B cell (primary cell): ENCODE results near the gene ABHD17B. TPM values are rescaled to one million over a fixed set of nuclear protein-coding genes. Genes with fewer than 3 reads are reported as not detected.

ENCODE experiments used
- ATAC-seq: fragments of 200-7000 bp; cut with Tn5 transposase; one replicate; pipeline ENCODE4 v1.10.0; 2021; ENCODE audit warnings: low read depth, mild to moderate bottlenecking, moderate number of reproducible peaks, moderate library complexity
- CTCF ChIA-PET: fragments of 350-600 bp; sonication (Branson Sonifier 250); formaldehyde crosslinking; loops from one replicate; lab custom pipeline; 2021; ENCODE audit warnings: antibody characterized with exemption, inconsistent platforms; lab: Charles Lee
- POLR2A ChIA-PET: fragments of 350-600 bp; sonication (Branson Sonifier 250); formaldehyde crosslinking; loops from one replicate; lab custom pipeline; 2021; ENCODE audit warnings: antibody characterized with exemption; lab: Charles Lee
- DNase-seq: peaks from one replicate; pipeline ENCODE4 v3.0.0; 2013
- H2AFZ ChIP-seq: 2 replicates; pipeline ENCODE4 v1.6.1; 2012; ENCODE audit warnings: mild to moderate bottlenecking, low read depth, low read length; ENCODE audit not compliant: insufficient read depth, poor library complexity, severe bottlenecking
- H3K27ac ChIP-seq, 2 donors: 1 replicate in 1 of 2; 2 replicates in 1 of 2; pipeline ENCODE4 v1.5.1; 2012 to 2013; ENCODE audit warnings: low read length in 2 of 2, mild to moderate bottlenecking in 2 of 2, moderate library complexity in 1 of 2
- H3K27me3 ChIP-seq, 4 experiments: fragments of 200-600 bp in 1 of 4; sonication (generic) in 1 of 4; replicated peaks in 1 of 4; 1 replicate in 2 of 4; 2 replicates in 2 of 4; pipeline versions ENCODE4 v1.6.1 to v1.7.0; 2013 to 2016; ENCODE audit warnings: low read length in 3 of 4, mild to moderate bottlenecking in 2 of 4, mixed read lengths in 1 of 4, moderate library complexity in 1 of 4; ENCODE audit not compliant: insufficient read depth in 4 of 4, control insufficient read depth in 3 of 4; ENCODE audit errors: control extremely low read depth in 1 of 4
- H3K36me3 ChIP-seq, 2 experiments: replicated peaks in 1 of 2; 1 replicate in 1 of 2; 2 replicates in 1 of 2; pipeline versions ENCODE4 v1.6.1 to v1.7.1; 2013; ENCODE audit warnings: low read length in 1 of 2; ENCODE audit not compliant: insufficient read depth in 2 of 2, control insufficient read depth in 1 of 2; ENCODE audit errors: control extremely low read depth in 1 of 2, extremely low read depth in 1 of 2
- H3K4me1 ChIP-seq, 2 donors: fragments of 200-600 bp in 1 of 2; sonication (generic) in 1 of 2; 1 replicate in 1 of 2; 2 replicates in 1 of 2; pipeline versions ENCODE4 v1.5.1 to v1.6.1; 2013 to 2017; ENCODE audit warnings: low read length in 2 of 2; ENCODE audit not compliant: control insufficient read depth in 2 of 2, insufficient read depth in 2 of 2
- H3K4me2 ChIP-seq: replicated peaks from 2 replicates; pipeline ENCODE3; 2012; ENCODE audit warnings: mild to moderate bottlenecking, low read depth, low read length; ENCODE audit not compliant: poor library complexity, severe bottlenecking
- H3K4me3 ChIP-seq, 5 experiments: fragments of 200-600 bp in 1 of 5; sonication (generic) in 1 of 5; 1 replicate in 3 of 5; 2 replicates in 2 of 5; pipeline versions ENCODE4 v1.5.1 to v1.7.0; 2011 to 2016; ENCODE audit warnings: low read length in 4 of 5, mild to moderate bottlenecking in 4 of 5, low read depth in 2 of 5, control low read depth in 1 of 5, moderate library complexity in 1 of 5; ENCODE audit not compliant: insufficient read depth in 1 of 5; ENCODE audit errors: control extremely low read depth in 1 of 5, extremely low read depth in 1 of 5
- H3K79me2 ChIP-seq: fragments of 200-600 bp; sonication (generic); one replicate; pipeline ENCODE4 v1.6.0; 2016; ENCODE audit warnings: low read length; ENCODE audit not compliant: control insufficient read depth, insufficient read depth
- H3K9ac ChIP-seq: fragments of 200-600 bp; sonication (generic); 2 replicates; pipeline ENCODE4 v1.6.1; 2017; ENCODE audit warnings: mild to moderate bottlenecking, low read length, moderate library complexity
- H3K9me3 ChIP-seq, 3 donors: one replicate each; pipeline versions ENCODE4 v1.6.1 to v1.7.1; 2013; ENCODE audit warnings: low read length in 2 of 3; ENCODE audit not compliant: control insufficient read depth in 2 of 3, insufficient read depth in 1 of 3; ENCODE audit errors: control extremely low read depth in 1 of 3
- H4K20me1 ChIP-seq: 2 replicates; pipeline ENCODE4 v1.6.0; 2012; ENCODE audit warnings: mild to moderate bottlenecking, low read length; ENCODE audit not compliant: insufficient read depth, control insufficient read depth, poor library complexity, severe bottlenecking
- H3K27ac Mint-ChIP-seq: one replicate; pipeline ENCODE4 v1.8.0; 2021; ENCODE audit warnings: mixed read lengths
- H3K27me3 Mint-ChIP-seq: one replicate; pipeline ENCODE4 v1.8.0; 2021; ENCODE audit warnings: mixed read lengths
- H3K4me1 Mint-ChIP-seq: one replicate; pipeline ENCODE4 v1.8.0; 2021; ENCODE audit warnings: mixed read lengths
- H3K4me3 Mint-ChIP-seq: one replicate; pipeline ENCODE4 v1.8.0; 2021; ENCODE audit warnings: mixed read lengths
- H3K9me3 Mint-ChIP-seq: one replicate; pipeline ENCODE4 v1.8.0; 2022; ENCODE audit warnings: mixed read lengths; ENCODE audit not compliant: insufficient read depth
- EZH2 ChIP-seq: IDR thresholded peaks from 2 replicates; pipeline ENCODE4 v1.6.1; 2012; ENCODE audit warnings: borderline replicate concordance, low read depth, mild to moderate bottlenecking, moderate library complexity, low read length; ENCODE audit not compliant: insufficient read depth, poor library complexity, severe bottlenecking
- WGBS: methylation state at CpG from one replicate; pipeline ENCODE4 v1.1.5; 2013; ENCODE audit warnings: missing lambda C conversion rate; ENCODE audit not compliant: insufficient coverage; 5-methylcytosine and 5-hydroxymethylcytosine counted together
- intact Hi-C: fragments of 100-400 bp; cut with micrococcal nuclease; formaldehyde crosslinking; loops from one replicate; pipeline ENCODE4 v1.10.0; 2022
- polyA plus RNA-seq: library from polyadenylated mRNA; depleted of rRNA; stranded (reverse); fragments of >200 nt; gene quantifications from 2 replicates; pipeline ENCODE4 v1.2.3, GENCODE V29; 2012
- total RNA-seq, 2 donors: library from RNA; stranded (reverse); fragments of 120-200 nt in 1 of 2; gene quantifications; 1 replicate in 1 of 2; 2 replicates in 1 of 2; pipeline versions ENCODE4 v1.2.3 to v1.2.4, GENCODE V29; 2013 to 2022
- TF ChIP-seq, protein P1 (sequence below): fragments of 200-600 bp; IDR thresholded peaks from one replicate; pipeline ENCODE4 v1.8.0; 2022; ENCODE audit warnings: antibody characterized with exemption, mild to moderate bottlenecking

The ABHD17B gene
- total and polyA plus RNA-seq, 2 donors (not counting 1 experiment from before 2014, with no cell fraction given), result 11.3 to 24.4 TPM

DNA sequence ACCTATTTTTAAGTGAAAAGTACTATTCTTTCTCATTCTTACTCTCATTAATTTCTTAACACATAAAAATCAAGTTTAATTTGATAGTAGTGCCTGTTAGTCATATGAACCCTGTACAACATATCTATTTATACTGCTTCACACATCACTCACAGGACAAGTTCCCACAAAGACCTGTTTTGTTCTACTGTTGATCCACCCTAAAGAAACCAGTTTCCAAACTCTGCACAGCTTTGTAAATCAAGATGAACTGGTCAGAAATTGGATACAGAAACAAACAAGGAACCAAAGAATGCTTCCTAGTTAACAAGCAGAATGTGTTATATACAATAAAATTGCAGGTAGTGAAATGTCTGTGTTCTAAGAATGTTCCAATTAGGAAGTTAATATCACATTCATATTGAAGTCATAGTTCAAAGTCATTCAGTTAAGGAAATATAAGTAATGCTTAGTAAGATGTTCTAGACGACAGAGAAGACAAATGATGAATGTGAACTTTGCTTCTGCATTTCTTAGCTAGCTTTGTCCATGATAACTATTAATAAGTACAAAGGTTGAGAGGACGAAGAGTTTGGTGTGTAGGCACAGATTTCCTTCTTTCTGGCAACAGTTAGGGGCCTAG, 33.9 kb upstream of the ABHD17B start:
- H3K4me1 Mint-ChIP-seq, result peaks cover 7% of the 10 kb centered on the region
- no peak overlapping the region for H3K27ac Mint-ChIP-seq
- no peaks in the 10 kb centered on the region for H3K9me3 Mint-ChIP-seq
- H3K4me3 Mint-ChIP-seq, result no peak overlapping the region
- no peaks in the 10 kb centered on the region for H3K27me3 ChIP-seq
- H3K36me3 ChIP-seq, result peaks cover under 1 to 4% of the 10 kb centered on the region in 2 experiments
- DNase-seq, result no peak
- no peak overlapping the region for H3K4me2 ChIP-seq
- no peaks in the 10 kb centered on the region for H4K20me1 ChIP-seq
- TF ChIP-seq, protein P1, sequence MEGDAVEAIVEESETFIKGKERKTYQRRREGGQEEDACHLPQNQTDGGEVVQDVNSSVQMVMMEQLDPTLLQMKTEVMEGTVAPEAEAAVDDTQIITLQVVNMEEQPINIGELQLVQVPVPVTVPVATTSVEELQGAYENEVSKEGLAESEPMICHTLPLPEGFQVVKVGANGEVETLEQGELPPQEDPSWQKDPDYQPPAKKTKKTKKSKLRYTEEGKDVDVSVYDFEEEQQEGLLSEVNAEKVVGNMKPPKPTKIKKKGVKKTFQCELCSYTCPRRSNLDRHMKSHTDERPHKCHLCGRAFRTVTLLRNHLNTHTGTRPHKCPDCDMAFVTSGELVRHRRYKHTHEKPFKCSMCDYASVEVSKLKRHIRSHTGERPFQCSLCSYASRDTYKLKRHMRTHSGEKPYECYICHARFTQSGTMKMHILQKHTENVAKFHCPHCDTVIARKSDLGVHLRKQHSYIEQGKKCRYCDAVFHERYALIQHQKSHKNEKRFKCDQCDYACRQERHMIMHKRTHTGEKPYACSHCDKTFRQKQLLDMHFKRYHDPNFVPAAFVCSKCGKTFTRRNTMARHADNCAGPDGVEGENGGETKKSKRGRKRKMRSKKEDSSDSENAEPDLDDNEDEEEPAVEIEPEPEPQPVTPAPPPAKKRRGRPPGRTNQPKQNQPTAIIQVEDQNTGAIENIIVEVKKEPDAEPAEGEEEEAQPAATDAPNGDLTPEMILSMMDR, result no peak
- no peak for TF ChIP-seq EZH2
- ChIA-PET CTCF (no interaction called here), POLR2A (interaction anchor here (0.7 kb wide), 1 partner anchor 71 kb away, joined by 5 read pairs; no protein-coding TSS in a partner anchor)
- H3K27ac ChIP-seq, result no peak overlapping the region
- H3K27me3 Mint-ChIP-seq, result no peaks in the 10 kb centered on the region
- H3K4me1 ChIP-seq, result no peaks in the 10 kb centered on the region
- 80% methylated on average over 1 of the region's 2 CpGs for WGBS
- H3K79me2 ChIP-seq, result no peaks in the 10 kb centered on the region
- no peak overlapping the region for H2AFZ ChIP-seq
- H3K4me3 ChIP-seq, result no peak overlapping the region
- intact Hi-C loops, result no loop called here
- no peak overlapping the region for H3K9ac ChIP-seq
- H3K9me3 ChIP-seq, result no peaks in the 10 kb centered on the region
- ATAC-seq, result no peak

DNA sequence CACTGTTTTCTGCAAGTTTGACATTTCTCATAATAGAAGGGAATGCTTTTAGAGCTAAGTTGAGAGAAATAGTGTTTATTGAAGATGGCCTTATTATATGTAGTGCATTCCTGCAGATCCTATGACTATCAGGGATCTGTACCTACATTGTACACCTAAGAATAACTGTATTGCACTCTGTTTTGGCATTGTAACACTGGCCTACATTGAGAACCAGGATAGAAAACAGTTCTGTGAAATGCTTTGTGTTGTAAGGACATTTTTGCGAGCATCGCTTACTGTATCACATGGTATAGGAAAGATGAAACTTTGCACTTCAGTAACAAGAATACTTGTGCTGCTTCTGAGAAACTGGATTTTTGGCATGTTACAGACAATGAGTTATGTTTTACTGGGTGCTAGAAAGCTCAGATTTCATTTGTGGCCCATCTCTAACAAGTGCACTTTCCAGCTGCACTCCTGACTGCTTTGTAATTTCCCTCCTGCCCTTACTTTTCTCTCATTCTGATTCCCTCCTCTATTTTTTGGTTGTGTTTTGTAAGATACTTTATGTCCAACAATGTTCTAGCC, 31.1 kb upstream of the ABHD17B start:
- CTCF ChIA-PET, result no interaction called here
- Mint-ChIP-seq H3K27me3 (no peaks in the 10 kb centered on the region), H3K4me3 (no peak overlapping the region), H3K4me1 (peaks cover 11% of the 10 kb centered on the region), H3K27ac (no peak overlapping the region), H3K9me3 (no peaks in the 10 kb centered on the region)
- 100% methylated on average over 2 of the region's 2 CpGs for WGBS
- Histone ChIP-seq H3K9ac (no peak overlapping the region), H3K79me2 (peaks cover 2% of the 10 kb centered on the region), H3K27me3 (no peaks in the 10 kb centered on the region), H3K36me3 (no peaks in the 10 kb centered on the region), H3K4me1 (no peaks in the 10 kb centered on the region), H4K20me1 (peaks cover 8% of the 10 kb centered on the region), H3K9me3 (no peaks in the 10 kb centered on the region), H3K27ac (no peak overlapping the region), H2AFZ (no peak overlapping the region), H3K4me3 (no peak overlapping the region), H3K4me2 (no peak overlapping the region)
- TF ChIP-seq EZH2, result no peak
- TF ChIP-seq, protein P1, result no peak
- no peak for DNase-seq
- ATAC-seq, result no peak
- intact Hi-C loops, result no loop called here
- POLR2A ChIA-PET, result no interaction called here
